GM19372 (cell line): ENCODE measurements around the gene PLA2G7.
A peak's percentile ranks its signal among the peaks of the same experiment; 100 is the strongest.
"Not testable (repeated sequence)": the region's sequence is repeated elsewhere in the genome, so short reads cannot be mapped to it uniquely, and the experiment has no call there.

Experiments
- ATAC-seq: cut with Tn5 transposase; IDR thresholded peaks from one replicate; pipeline ENCODE4 v1.9.1; 2021; ENCODE audit warnings: mild to moderate bottlenecking, low read depth, moderate library complexity; ENCODE audit not compliant: unreplicated experiment

Gene PLA2G7

GRCh38 chr6:46734867-46735719, at the start of gene PLA2G7:
TSS of gene PLA2G7 (minus strand) at chr6:46735375. CDS start at chr6:46722891, 12,484 bp downstream.
- ATAC-seq, result no peak

GRCh38 chr6:46784535-46784934, 49.4 kb upstream of the PLA2G7 start:
- ATAC-seq, result no peak

GRCh38 chr6:46781478-46782378, 46.6 kb upstream of the PLA2G7 start:
- ATAC-seq, result no peak

- no peak for ATAC-seq
Measured at GRCh38 chr6:46777476-46778346, 42.5 kb upstream of the PLA2G7 start.

- no peak for ATAC-seq
Measured at GRCh38 chr6:46776070-46776712, 41.0 kb upstream of the PLA2G7 start.

DNA sequence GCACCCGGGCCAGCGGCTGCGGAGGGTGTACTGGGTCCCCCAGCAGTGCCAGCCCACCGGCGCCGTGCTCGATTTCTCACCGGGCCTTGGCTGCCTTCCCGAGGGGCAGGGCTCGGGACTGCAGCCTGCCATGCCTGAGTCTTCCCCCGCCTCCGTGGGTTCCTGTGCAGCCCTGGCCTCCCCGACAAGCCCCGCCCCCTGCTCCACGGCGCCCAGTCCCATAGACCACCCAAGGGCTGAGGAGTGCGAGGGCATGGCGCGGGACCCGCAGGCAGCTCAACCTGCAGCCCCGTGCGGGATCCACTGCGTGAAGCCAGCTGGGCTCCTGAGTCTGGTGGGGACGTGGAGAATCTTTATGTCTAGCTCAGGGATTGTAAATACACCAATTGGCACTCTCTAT, 39.6 kb upstream of the PLA2G7 start:
- ATAC-seq, result not testable (repeated sequence)

DNA sequence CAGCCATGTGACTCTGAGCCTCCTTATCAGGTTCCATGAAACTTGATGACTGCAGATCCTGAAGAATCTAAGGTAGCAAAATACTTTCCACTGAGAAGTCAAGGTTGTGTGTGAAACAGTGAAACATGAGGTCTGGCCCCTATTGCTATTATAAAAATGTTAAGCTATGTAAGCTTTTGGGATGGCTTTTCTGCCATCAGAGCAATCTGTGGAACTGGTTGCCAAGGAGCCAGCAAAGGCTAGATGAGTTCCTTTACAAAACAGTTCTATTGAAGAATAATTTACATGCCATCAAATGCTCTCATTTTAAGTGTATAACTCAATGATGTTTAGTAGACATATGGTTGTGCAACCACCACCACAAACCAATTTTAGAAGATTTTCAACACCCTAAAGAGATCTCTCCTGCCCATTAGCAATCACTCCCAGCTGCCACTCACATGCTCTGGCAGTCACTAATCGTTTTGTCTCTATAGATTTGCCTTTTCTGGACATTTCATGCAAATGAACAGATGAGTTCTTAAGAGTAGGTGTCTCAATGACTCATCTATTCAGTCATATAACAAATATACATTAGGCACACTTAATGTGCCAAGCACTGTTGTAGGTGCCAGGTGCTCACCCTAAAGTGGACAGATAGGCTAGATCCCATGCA, 38.2 kb upstream of the PLA2G7 start:
- ATAC-seq, result no peak

DNA sequence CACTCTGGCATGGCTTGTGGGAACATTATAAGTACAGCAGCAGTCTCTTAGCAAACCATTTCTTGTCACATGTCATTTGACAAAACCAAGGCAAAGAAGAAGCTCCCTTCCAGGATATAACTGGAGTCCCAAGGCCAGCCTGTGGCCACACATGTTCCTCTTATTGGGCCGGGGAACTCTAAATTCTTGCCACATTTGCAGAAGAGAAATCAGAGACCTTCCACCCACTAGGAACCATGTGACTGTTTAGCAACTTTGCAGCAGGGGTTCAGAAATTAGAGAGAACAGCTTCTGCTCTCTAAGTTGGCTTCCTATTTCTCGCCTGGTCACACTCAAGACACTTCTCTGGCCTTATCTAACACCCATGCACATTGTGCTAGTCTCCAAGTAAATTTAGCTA, 37.6 kb upstream of the PLA2G7 start:
- ATAC-seq, result peak; percentile 64

DNA sequence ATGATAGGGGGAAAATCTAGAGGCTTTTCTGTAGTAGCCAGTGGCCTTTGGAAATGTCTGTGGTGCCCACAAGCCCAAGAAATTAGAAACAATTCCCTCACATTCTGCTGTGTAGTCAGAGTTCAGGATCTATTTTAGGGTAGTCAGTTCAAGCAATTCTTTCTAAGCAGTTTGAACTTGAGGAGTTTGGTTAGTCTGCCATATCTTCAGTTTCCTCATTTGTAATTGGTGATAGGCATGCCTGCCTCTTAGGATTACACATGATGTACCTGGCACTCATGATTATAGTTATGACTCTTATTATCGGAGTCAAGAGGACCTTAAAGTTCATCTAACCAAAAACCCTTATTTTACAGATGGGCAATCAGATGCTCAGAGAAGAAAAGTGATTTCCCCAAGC, 36.8 kb upstream of the PLA2G7 start:
- no peak for ATAC-seq

DNA sequence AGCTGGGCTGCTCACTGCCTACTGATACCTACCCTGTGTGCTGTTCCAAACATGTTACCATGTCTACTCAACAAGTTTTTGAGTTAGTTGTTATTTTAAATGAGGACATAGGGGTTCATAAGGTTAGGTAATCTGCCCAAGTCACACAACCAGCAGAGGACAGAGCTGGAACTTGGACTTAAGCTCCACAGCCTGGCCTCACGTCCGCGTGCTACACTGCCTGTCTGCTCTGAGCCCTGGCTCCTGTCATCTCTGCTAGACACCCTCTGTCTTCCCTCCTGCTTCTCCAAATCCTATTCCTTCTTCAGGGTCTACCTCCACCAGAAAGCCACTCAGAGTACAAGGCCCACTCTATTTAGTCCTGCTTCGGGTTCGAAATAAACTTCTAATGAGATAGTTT, 29.8 kb upstream of the PLA2G7 start:
- no peak for ATAC-seq

DNA sequence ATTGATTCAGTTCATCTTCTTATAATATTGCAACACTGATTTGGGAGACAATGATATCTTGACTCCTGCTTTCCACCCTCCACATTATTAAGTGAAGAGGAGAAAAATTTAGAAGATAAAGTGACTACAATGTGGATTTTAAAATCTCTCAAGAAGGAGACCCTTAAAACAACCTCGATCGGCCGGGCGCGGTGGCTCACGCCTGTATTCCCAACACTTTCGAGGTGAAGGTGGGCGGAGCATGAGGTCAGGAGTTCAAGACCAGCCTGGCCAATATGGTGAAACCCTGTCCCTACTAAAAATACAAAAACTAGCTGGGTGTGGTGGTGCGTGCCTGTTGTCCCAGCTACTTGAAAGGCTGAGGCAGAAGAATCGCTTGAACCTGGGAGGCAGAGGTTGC, 29.1 kb upstream of the PLA2G7 start:
- not testable (repeated sequence) for ATAC-seq

GRCh38 chr6:46763466-46763865, 28.3 kb upstream of the PLA2G7 start:
- no peak for ATAC-seq

- ATAC-seq, result no peak
Measured at GRCh38 chr6:46760925-46761324, 25.8 kb upstream of the PLA2G7 start.

DNA sequence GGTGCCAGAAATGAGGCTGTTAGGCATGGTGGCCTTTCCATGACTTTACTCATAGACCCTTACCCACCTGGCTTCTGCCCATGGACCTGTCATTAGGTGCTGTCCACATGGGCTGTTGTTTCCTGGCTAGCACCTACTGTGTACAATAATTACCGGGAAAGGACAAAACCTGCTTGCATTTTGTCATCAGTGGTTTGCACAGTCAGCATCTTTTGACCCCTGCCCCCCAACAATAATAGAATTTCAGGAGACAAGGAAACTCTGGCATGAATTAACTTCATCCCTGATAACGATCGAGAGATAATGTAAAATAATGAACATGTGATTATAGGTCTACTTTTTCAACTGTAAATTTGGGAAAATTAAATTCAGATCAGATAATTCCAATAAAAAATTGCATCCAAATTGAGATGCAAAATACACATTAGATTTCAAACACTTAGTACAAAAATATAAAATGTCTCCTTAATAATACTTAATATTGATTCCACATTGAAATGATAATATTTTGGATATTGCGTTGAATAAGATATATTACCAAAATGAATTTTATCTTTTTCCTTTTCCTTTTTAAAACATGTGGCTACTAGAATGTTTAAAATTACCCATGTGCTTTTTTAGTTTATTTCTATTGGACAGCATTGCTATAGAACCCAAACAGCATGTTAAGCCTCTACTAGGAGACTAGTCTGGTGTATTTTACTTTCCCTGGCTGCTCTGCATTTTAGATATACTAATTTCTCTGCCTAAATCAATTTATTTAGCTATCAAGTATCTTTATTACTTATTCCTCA, 24.0 kb upstream of the PLA2G7 start:
- no peak for ATAC-seq

DNA sequence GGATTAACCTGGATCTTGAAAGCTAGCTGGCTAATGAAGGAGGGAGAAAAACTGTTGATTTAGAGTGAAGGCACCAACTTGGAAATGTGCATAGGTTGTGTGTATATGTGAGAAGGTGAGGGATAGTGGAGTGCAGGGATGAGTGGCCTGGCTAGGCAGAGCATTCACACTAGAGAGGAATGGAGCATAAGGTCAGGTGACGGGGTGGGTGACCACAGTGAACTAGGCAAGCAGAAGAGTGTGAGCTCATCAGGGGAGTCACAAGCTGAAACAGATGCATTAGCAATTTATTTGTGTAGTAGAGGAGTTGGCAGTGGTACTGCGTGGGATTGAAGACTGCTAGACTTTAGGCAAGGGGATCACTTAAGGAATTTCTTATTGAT, 22.0 kb upstream of the PLA2G7 start:
- ATAC-seq, result no peak

GRCh38 chr6:46756469-46757213, 21.5 kb upstream of the PLA2G7 start:
- no peak for ATAC-seq

GRCh38 chr6:46755865-46756264, 20.7 kb upstream of the PLA2G7 start:
- no peak for ATAC-seq

DNA sequence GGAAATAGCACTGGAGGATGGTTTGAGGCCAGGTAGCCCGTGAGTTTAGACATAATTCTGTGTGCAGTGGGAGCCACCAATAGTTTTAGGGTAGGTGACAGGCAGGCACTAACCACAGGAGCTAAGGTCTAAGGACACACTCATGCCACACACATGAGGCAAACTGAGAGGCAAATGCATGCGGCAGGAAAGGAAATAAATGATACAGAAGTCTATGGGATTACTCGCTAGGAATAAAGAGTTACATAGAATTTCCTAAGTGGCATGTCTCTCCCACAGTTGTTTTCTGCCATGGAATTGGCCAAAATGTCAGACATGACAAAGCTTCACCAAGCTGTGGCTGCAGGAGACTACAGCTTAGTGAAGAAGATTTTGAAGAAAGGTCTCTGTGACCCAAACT, 16.5 kb upstream of the PLA2G7 start:
- ATAC-seq, result no peak
